ENCODE results near the gene GPATCH2L.

DNA sequence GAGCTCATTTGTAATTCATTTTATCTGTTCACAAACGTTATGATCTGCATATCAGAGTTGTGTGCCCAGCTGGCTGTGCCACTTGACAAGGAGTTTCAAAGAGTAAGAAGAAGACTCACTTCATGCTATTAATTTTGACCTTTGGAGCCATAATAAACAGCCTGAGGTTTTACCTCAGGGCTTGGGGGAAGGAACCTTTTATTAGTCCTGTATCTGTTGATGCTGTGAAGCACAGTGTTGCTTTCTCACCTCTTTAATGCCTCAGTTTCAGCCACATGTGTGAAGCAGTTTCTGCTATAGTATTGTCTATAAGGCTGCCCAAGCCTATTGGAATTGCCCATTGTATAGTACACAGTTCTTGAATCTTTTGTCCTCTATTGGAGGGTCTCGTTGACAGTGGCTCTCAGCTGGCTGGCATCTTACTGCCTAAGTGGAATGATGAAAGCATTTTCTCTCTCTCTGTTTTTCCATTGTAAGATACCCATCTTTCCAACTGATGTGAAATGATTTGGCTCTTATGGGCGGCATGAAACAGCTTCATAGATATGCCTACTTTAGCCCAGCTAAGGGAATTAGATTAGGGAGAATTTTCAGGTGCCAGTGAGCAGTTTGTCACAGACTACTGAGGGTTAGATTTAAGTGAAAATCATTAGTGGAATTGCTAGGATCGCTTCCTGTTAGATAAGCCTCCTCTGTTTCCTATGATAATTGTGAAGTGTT lies 34.7 kb downstream of the GPATCH2L start:
- no peak for TF ChIP-seq CTCF (IDR thresholded peaks at IDR 0.05)
- no peak for TF ChIP-seq POLR2A (IDR thresholded peaks at IDR 0.05)

Measured in Peyer's patch (tissue), 4 donors.